HG03432 (cell line): ENCODE measurements around the gene ZNF446.
"Not testable (repeated sequence)": the region's sequence is repeated elsewhere in the genome, so short reads cannot be mapped to it uniquely, and the experiment has no call there.

Experiments used
- ATAC-seq: cut with Tn5 transposase; IDR thresholded peaks from one replicate; pipeline ENCODE4 v1.9.1; 2021; ENCODE audit warnings: mild to moderate bottlenecking, moderate library complexity; ENCODE audit not compliant: unreplicated experiment

Gene ZNF446

DNA sequence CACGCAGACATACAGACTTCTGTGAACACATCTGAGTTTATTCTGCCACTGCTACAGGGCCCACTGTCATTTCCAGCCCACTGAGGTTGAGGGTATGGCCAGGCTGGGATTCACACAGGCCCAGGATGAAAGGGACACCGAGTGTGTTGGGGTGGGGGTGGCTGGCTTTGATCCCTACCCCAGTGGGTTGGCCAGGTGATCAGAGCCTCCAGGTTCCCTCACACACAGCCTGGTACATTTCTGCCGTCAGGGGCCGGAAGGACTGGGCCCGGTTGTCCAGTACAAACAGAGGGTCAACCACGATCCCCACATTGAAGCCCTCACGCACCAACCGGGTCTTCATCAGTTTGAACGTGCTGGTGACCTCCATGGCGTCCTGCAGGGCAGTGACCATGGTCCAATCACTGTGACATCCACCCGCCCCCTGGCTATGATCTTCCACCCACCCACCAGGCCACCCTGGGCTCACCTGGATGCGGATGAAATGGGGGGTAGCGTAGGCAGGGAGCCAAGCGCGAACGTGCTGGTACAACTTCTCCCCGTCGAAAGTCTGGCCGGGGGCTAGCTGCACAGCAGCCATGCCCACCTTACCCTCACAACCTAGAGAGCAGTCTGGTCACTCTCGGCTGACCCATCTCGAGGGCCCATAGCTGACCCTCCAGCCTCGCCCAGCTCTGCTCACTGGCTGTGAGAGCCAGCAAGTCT lies 22.3 kb downstream of the ZNF446 start:
- no peak for ATAC-seq

DNA sequence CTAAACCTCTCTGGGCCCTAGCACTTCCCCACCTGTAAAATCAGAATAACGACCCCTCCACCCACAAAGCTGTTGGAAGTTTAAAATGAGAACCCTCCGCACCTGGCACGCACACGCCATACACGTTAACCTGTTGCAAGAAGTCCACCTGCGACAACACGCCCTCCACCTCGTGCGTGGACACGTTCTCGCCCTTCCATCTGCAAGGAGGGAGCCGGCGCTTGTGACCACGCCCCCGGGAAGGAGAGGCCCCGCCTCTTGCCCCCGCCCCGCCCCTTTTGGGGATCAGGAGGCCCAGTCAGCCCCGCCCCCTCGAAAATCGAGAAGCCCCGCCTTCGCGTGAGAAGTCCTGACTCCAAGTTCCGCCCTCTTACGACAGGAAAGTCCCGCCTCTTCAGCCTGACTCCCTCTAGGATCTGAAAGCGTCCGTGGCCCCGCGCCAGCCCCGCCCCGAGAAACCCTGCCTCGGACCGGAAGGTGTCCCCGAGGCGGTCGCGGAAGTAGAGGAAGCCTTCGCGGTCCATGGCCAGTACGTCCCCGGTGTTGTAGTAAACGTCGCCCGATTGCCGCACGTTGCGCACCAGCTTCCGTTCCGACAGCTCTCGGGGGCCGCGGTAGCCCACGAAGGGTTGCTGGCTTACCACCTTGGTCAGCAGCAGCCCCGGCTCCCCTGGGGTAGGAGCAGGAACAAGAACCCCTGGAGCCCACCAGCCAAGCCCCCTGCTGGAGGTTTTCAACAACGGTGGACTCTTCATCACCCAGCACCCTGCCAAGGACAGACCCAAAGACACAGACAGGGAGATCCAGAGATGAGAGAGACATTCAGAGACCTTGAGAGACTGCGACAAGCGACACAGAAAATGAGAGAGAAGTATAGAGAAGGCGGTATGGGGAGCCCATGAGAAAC lies 23.1 kb downstream of the ZNF446 start:
- ATAC-seq: peak; percentile 88

DNA sequence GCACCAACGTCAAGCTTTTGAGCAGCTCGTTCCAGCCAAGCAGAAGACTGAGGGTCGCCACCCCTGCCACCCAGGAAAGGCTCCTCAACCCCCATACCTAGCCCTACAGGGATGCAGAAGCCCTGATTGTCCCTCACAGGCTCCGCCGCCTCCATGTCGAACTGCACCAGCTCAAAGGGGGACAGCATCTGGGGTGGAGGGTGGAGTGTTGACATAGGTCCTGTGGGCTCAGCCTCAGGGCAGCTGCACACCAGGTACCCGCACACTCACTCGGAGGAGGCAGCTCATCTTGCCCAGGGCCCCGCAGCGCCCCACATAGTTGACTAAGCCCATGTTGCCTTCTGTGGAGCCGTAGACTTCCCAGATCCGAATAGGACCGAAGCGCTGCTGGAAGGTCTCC lies 24.1 kb downstream of the ZNF446 start:
- no peak for ATAC-seq

DNA sequence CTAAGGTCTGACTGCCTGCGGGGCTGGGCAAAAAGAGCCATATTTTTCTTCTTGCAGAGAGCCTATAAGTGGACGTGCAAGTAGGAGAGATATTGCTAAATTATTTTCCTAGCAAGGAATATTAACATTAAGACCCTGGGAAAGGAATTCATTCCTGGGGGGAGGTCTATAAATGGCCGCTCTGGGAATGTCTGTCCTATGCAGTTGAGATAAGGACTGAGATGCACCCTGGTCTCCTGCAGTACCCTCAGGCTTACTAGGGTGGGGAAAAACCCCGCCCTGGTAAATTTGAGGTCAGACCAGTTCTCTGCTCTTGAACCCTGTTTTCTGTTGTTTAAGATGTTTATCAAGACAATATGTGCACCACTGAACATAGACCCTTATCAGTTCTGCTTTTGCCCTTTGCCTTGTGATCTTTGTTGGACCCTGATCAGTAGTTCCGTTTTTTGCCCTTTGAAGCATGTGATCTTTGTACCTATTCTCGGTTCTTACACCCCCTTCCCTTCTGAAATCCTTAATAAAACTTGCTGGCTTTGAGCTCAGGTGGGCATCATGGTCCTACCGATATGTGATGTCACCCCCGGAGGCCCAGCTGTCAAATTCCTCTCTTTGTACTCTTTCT lies 31.6 kb downstream of the ZNF446 start:
- ATAC-seq: not testable (repeated sequence)

DNA sequence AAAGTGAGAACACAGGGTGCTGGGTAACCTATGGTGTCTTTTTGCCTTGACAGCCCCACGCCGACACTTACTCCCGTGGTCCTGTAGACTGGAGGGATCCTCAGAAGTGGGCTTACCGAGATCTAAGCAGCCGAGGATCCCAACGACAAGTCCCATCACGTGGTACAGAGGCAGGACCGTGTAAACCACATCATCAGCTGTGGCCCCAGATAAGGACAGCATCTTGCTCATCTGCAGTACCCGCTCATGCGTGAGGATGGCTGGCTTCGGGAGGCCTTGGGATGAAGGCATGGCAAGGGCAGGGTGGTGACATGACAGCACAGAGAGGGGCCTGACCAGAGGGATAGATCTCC lies 33.6 kb downstream of the ZNF446 start:
- ATAC-seq: no peak

DNA sequence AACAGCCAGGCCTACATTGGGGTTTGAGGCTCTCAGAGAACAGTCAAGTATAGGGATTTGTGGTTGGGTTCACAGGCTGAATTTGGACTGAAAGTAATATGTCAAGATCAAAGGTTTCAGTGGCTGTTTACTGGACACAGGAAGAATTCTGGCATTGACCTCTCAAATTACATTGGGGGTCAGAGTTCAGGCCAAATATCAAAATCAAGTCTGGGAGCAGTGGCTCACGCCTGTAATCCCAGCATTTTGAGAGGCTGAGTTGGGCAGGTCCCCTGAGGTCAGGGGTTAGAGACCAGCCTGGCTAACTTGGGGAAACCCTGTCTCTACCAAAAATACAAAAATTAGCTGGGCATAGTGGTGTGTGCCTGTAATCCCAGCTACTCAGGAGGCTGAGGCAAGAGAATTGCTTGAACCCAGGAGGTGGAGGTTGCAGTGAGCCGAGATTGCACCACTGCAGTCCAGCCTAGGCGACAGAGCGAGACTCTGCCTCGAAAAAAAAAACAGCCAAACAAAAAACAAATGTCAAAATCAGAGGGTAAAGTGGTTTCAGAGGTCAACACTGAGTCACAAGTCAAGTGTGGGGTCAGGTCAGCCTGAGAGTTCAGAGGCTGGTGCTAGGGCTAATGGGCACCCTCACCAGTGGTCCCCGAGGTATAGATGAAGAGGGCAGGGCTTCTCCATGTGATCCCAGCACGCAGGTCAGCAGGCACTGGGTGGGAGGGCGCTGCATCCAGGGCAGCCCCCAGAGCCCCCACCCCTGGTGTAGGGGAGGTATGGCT lies 34.1 kb downstream of the ZNF446 start:
- ATAC-seq: no peak

DNA sequence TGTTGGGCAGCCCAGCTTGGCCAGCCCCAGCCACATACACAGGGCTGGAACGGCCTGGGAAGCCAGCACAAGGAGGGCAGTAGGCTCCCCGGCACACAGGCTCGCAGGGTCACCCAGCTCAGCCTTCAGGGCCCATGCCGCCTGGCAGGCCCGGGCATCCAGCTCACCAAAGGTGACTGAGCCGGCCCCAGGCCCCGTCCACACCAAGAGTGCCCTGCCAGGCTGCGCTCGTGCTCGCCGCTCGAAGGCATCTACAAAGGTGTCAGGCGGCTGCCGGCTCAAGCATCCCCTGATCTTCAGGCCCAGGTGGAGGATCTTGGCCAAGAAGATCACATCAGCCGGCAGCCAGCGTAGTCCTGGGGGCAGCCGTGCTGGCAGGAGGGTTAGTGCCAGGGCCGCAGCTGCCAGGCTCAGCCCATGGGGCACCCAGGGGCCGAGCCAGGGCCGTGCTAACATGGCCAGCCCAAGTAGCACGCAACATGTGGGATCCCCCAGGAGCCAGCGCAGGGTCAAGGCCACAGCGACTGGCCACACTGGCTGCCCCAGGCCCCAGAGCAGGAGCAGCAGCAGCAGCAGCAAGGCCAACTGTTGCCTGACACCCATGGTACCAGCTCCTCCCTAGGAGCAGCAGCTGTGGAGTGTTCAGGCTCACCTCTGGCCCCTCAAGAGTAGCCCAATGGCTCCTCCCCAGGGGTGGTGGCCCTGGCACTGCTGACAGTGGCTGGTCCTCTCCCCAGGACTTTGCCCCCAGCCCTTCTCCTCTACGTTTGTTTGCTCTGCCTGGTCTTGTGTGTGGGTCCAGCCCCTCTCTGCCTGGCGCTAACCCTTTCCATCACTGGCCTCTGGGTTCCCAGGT lies 35.4 kb downstream of the ZNF446 start, which contains the start of gene SLC27A5:
SLC27A5 (minus strand) TSS at position 640 of the 856 bp plus-strand sequence; CDS start at position 603, 37 bp downstream.
- no peak for ATAC-seq

DNA sequence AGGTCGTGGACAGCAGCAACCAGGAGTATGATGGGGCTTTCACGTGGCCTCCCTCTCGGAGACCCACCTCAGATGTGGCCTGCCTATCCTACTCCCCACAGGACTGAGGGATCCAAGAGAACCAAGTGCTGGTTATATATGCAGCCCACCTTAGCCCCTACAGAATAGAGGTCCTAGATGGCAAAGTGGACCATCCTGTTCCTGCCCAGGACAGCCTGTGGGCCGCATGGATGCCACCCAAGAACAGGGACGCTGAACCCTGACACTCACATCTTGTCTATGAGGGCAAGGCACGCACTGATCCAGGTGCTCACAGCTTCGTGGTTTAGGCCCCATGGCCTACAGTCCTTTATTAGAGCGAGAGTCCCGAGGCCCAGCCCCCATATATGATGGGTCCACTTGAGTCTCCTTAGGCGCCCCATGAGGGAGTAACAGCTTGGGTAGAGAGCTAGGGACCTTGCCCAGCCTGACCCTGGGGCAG lies 37.1 kb downstream of the ZNF446 start:
- no peak for ATAC-seq

DNA sequence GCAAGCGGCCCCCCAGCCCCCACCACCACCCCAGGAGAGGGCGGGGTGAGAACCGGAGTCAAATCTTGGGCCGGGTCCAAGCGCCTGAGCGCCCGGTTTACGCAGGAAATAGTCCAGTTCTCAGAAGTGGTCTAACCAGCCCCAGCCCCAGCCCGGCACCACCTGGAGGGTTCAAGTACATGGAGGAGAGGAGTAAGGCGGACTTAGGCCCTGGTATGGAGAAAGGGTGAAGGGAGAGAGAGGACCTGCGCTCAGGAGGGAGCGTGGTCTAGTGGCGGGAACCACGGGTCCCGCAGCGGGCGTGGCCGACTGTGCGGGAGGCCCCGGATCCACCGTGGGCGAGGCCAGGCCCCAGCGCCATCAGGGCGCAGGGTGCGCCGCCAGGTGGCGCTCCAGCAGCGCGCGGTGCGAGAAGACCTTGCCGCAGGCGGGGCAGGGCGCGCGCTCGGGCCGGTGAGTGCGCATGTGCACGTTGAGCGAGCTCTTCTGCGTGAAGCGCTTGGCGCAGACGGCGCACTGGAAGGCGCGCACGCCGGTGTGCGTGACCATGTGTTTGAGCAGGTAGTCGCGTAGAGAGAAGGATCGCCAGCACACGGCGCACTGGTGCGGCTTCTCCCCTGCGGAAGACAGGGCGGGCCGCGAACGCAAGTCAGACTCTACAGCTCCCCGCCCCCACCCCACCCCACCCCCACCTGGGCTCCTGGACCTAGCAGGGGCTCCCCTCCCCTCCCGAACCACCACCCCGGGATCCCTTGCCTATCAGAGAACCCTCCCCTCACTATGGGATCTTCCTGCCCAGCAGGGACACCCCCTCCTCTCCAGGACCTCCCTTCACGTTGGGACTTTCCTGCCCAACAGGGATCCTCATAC lies 37.8 kb downstream of the ZNF446 start:
- peak; percentile 77 for ATAC-seq

DNA sequence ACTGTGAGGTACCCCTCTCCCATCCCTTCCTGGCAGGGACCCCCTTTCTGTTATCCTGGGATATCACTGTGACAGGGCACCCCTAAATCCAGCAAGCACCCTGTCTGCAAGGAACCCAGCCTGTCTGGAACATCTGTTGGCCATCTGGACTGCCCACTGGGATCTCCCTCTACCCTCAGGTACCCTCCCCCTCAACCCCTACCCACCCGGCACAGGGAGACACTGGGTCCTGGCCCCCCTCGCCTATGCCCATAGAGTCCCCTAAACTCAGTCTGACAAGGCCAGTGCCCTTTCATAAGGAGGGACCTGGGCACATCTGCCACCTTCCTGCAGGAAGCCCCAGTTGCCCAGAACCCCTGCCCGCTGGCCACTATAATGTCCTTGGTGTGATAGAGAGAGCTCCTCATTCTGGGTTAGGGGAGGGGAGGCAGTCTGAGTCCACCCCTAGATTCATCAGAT lies 38.4 kb downstream of the ZNF446 start:
- ATAC-seq: no peak

DNA sequence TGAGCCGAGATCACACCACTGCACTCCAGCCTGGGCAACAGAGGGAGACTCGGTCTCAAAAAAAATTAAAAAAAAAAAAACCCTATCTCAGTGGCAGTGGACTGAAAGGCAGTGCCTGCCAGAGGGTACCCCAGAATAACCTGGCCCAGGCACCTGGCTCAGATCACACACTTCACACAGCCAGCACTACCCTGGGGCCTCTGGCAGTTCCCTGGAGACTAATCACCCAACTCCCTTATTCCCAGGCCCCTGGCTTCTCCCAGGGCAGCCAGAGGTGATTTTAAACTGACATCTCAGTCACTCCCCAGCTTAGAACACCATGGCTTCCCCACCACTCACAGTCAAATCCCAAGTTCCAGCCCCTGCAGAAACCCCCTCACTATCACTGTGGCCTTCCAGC lies 39.1 kb downstream of the ZNF446 start:
- no peak for ATAC-seq

DNA sequence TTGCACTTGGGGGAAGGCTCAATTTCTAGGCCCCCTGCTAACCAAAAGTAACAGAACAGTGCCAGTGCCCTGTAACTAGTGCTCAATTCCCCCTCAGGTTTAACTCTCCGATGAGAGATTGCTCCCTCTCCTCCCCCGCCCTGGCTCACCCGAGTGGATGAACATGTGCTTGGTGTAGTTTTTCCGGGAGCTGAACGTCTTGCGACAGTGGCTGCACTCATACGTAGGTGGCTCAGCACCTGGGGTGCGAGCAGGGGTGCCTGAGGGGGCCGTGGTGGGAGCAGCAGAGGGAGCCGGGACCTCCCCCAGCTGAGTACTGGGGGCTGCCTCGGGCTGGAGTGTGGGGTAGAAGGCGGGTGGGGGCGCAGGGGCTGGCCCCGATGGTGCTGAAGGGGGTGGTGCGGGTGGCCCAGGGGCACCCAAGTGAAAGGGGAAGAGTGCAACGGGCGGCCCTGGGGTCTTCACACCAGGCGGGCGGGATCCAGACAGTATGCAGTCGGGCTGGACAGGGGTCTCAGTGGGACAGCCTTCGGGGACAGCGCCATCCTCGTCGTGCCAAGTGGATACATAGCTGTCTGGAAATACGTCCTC lies 40.2 kb downstream of the ZNF446 start:
- ATAC-seq: no peak

DNA sequence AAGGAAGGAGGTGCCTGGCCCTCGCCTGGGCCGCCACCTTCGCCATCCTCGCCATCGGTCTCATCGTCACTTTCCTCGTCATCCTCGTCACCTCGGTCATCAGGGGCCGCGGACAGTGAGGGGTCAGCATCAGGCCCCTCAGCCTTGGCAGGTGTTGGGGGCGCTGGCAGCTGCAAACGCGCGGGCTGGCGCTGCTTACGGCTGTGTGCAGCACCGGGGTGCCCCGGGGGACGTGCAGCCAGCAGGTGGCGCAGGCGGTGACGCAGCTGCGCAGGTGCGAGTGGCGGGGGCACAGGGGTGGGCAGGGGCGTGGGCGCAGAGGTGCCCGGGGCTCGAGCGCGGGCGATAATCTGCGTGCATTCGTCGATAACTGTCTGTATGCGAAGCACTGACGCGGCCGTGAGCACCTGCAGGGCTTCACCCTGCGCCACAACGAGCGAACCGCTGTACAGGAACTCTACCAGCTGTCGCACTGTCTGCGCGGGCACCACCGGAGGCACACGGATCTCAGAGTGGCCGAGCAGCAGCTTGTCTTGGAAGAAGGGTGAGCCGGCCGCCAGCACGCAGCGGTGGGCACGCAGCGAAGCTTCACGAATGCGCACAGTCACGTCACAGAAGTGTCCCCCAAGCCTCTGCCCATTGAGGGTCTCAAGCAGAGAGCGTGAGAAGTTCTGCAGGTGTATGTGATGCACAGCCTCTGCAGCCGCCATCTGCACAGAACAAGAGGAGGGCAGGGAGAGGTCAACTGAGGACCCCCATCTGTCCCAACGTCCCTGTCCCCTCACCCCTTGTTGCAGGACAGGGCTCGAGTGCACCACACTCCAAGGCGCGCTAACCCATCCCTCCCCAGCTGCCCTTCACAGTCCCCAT lies 41.0 kb downstream of the ZNF446 start:
- ATAC-seq: no peak

DNA sequence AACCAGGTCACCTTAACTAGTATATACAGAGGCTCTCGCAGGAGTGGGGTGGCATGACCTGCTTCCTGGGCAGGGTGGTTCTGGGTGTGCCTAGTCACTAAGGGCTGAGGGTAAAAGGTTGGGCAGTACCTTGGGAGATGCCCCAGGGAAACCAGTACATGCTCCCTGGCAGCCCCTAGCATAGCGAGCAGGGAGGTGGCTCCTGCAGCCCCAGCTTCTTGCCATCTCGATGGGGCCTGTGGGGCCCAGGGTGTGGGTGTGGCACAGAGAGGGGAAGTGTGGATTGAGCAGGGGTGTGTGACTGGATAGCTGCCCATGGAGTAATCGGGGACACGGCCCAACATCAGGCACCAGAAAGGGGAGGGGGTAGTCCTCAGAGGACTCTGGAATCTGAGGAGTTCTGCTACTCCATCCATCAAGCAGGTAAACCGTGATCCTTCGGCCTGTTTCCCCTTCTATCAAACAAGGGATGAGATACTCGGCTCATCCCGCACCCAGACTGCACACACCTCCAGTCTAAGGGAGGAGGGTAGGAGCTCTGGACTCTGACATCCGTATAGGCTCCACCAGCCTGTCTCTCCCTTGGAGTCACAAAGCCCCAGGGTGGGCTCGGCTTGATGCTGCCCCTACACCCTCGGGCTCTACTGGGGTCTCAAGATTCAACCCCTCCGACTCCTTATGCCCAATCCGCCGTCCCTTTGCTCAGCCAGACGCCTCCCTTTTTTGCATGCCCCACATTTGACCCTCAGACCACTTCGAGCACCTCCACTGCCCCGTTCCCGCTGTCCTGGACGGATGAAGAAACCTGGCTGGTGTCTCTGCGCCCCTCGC lies 42.3 kb downstream of the ZNF446 start:
- no peak for ATAC-seq

DNA sequence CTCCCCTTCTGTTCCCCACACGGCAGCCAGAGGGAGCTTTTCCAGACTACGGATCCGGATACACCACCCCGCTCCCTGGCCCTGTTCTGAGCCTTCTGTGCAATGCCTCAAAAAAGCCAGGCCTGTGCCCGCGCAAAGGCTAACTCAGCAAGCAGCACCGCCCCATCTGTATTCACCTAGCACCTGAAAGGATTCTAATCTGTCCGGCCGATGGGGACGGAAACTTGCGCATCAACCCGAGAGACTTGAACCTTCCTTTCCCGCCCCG lies 42.9 kb downstream of the ZNF446 start:
- ATAC-seq: peak; percentile 5

DNA sequence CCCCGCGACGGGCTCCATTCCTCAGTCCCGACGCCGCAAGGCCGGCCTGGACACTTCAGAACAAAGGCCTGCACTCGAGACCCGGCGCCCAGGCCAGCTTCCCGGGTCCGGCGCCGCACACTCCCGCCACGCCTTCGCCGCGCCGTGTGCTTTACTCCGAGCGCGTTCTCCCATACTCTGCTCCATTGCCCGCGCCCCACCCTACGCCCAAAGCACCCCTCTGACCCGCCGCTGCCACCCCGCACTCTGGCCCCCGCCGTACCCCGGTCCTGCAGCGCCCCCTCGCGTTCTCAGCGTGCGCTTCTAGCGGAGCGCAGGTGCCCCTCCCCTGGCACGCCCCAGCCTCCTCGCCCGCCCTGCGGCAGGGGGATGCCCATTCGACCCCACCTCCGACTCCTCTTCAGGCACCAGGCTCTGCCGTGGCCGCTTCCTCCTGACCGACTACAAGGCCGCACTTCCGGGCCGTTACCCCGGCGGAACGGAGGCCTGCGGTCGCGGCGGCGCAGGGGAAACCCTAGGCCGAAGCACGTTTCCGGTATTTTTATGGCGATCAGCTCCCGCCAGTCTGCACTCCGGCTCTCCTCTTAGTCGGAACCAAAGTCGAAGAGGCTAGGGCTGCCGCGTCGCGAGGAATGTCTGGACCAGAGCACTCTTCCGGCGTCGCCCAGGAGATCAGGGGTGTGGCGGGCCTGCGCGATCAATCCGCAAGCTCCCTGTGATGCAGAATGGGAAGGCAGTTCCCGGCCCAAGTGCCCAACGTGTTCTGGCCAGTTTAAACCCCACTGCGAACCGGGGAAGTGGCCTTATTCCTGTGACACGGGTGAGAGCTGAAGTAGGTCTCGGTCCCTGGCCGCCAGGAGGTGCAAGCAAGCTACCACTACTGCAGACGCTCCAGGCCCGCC lies 43.5 kb downstream of the ZNF446 start, which contains the start of gene ZBTB45:
ZBTB45 (minus strand) TSS at position 456 of the 902 bp plus-strand sequence. CDS start 2,137 bp downstream, outside the sequence.
- ATAC-seq: peak; percentile 83
